ENCODE data around the gene EFCAB10.

EFCAB10 gene

GRCh38 chr7:105621176-105621575 lies 39.9 kb upstream of the EFCAB10 start:
- DNase-seq (ENCODE audit: low read depth), result no peak
- no peak for TF ChIP-seq CTCF (IDR thresholded peaks at IDR 0.05; ENCODE audit: insufficient read depth, low read depth, low read length, missing control alignments)
- H3K4me3 ChIP-seq (ENCODE audit: low read depth, low read length), result no peak overlapping the region

- DNase-seq (ENCODE audit: low read depth), result no peak
- no peak overlapping the region for H3K4me3 ChIP-seq (ENCODE audit: low read depth, low read length)
- TF ChIP-seq CTCF (IDR thresholded peaks at IDR 0.05; ENCODE audit: insufficient read depth, low read depth, low read length, missing control alignments), result no peak
Observed at GRCh38 chr7:105619590-105619989, 38.3 kb upstream of the EFCAB10 start.

- DNase-seq (ENCODE audit: low read depth), result no peak
- no peak for TF ChIP-seq CTCF (IDR thresholded peaks at IDR 0.05; ENCODE audit: insufficient read depth, low read depth, low read length, missing control alignments)
- no peak overlapping the region for H3K4me3 ChIP-seq (ENCODE audit: low read depth, low read length)
Observed at GRCh38 chr7:105618016-105618296, 36.7 kb upstream of the EFCAB10 start.

- no peak for DNase-seq (ENCODE audit: low read depth)
- TF ChIP-seq CTCF (IDR thresholded peaks at IDR 0.05; ENCODE audit: insufficient read depth, low read depth, low read length, missing control alignments), result no peak
- H3K4me3 ChIP-seq (ENCODE audit: low read depth, low read length), result no peak overlapping the region
Observed at GRCh38 chr7:105617280-105618015, 36.2 kb upstream of the EFCAB10 start.

- no peak for DNase-seq (ENCODE audit: low read depth)
- no peak overlapping the region for H3K4me3 ChIP-seq (ENCODE audit: low read depth, low read length)
- no peak for TF ChIP-seq CTCF (IDR thresholded peaks at IDR 0.05; ENCODE audit: insufficient read depth, low read depth, low read length, missing control alignments)
Observed at GRCh38 chr7:105614341-105614840, 33.1 kb upstream of the EFCAB10 start.

- no peak for TF ChIP-seq CTCF (IDR thresholded peaks at IDR 0.05; ENCODE audit: insufficient read depth, low read depth, low read length, missing control alignments)
- H3K4me3 ChIP-seq (ENCODE audit: low read depth, low read length), result no peak overlapping the region
- no peak for DNase-seq (ENCODE audit: low read depth)
Observed at GRCh38 chr7:105613611-105614330, 32.5 kb upstream of the EFCAB10 start.
